Hepatocyte (in vitro differentiated cells): Measurements from ENCODE around the gene B3GNT3.

Source experiments
- CTCF ChIP-seq: fragments of 200-600 bp; sonication (generic); IDR thresholded peaks from 2 replicates; pipeline ENCODE4 v1.5.1; 2016; ENCODE audit warnings: antibody characterized with exemption, mild to moderate bottlenecking; ENCODE audit not compliant: poor library complexity
- EZH2 ChIP-seq: fragments of 200-600 bp; sonication (generic); IDR thresholded peaks from 2 replicates; pipeline ENCODE4 v1.6.1; 2016; ENCODE audit warnings: antibody characterized with exemption, mild to moderate bottlenecking, borderline replicate concordance
- EZH2phosphoT487 ChIP-seq: fragments of 200-600 bp; sonication (generic); IDR thresholded peaks from one replicate; pipeline ENCODE4 v1.6.1; 2018; ENCODE audit warnings: antibody characterized with exemption, mild to moderate bottlenecking, low read depth, moderate library complexity; ENCODE audit not compliant: unreplicated experiment, severe bottlenecking

- TF ChIP-seq CTCF (no peak), EZH2 (no peak), EZH2phosphoT487 (no peak)
These were observed 41.6 kb downstream of the B3GNT3 start for GRCh38 chr19:17836530-17836929.
